GM21515 (cell line): ENCODE results near the gene RSPH1.

Experiments
- ATAC-seq: cut with Tn5 transposase; IDR thresholded peaks from one replicate; pipeline ENCODE4 v1.9.1; 2021; ENCODE audit not compliant: unreplicated experiment

RSPH1 gene

GRCh38 chr21:42496120-42496838 lies at the start of gene RSPH1:
RSPH1 (minus strand) TSS chr21:42496224; CDS start chr21:42496186, 38 bp downstream.
- ATAC-seq: peak; percentile 96

DNA sequence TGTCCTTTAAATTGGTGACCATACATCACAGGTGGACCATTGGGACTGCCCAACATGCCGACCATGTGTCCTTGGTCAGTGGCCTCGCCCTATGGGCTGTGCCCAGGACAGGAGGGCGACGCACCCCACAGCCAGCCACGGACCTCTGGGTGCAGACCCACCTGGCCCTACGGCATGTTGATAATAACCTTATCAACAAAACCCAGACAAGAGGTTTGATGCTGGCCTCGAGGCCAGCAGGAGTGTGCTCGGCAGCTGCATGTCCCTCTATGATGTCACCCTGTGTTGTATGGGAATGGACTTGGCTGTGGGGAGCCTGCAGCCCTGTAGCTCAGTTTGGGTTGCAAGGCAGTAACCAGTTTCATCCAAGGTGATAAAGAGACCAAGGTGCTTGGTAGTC lies 49.7 kb upstream of the RSPH1 start:
- ATAC-seq: no peak

DNA sequence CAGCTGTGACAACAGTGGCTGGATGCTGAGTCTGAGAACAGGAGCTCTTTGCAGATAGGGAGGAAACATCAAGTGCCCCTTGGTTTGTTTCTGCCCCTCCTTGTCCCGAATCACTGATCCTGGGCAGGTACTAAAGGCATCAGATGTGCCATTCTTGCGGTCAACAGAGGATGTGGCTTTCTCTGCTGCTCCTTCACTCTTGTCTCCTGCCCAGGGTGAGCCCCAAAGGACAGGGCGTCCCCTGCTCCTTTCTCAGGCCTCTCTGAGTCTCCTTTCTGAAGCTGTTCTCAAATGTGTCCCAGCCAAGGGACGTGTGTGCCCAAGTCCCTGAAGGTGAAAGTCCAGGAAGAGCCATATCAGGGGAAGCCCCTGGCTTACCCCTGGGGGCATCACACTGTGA lies 49.3 kb upstream of the RSPH1 start:
- no peak for ATAC-seq

- ATAC-seq: no peak
These were observed 48.5 kb upstream of the RSPH1 start for GRCh38 chr21:42544544-42544943.

- no peak for ATAC-seq
These were observed 47.3 kb upstream of the RSPH1 start for GRCh38 chr21:42543106-42543847.

GRCh38 chr21:42542596-42542995 lies 46.6 kb upstream of the RSPH1 start:
- no peak for ATAC-seq

GRCh38 chr21:42542196-42542595 lies 46.2 kb upstream of the RSPH1 start:
- ATAC-seq: no peak

GRCh38 chr21:42541618-42542017 lies 45.6 kb upstream of the RSPH1 start:
- ATAC-seq: no peak

GRCh38 chr21:42541174-42541573 lies 45.1 kb upstream of the RSPH1 start:
- no peak for ATAC-seq

- ATAC-seq: no peak
These were observed 44.4 kb upstream of the RSPH1 start for GRCh38 chr21:42540396-42540795.

GRCh38 chr21:42539931-42540343 lies 43.9 kb upstream of the RSPH1 start:
- no peak for ATAC-seq

DNA sequence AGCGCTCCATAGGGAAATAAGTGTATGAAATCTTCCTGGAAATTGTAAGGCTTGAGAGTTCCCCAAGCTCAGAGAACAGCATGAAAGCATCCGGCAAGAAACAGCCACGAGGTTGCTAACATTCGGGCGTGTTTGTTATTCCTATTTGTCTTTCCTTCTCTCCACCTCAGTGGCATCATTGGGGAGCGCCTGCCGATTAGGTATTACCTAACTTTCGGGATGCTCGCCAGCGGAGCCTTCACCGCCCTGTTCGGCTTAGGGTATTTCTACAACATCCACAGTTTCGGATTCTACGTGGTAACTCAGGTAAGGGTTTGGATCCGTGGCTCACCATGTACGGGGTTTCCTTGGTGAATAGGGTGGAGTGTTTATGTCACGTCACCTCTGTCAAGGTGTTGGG lies 43.3 kb upstream of the RSPH1 start:
- ATAC-seq: no peak

DNA sequence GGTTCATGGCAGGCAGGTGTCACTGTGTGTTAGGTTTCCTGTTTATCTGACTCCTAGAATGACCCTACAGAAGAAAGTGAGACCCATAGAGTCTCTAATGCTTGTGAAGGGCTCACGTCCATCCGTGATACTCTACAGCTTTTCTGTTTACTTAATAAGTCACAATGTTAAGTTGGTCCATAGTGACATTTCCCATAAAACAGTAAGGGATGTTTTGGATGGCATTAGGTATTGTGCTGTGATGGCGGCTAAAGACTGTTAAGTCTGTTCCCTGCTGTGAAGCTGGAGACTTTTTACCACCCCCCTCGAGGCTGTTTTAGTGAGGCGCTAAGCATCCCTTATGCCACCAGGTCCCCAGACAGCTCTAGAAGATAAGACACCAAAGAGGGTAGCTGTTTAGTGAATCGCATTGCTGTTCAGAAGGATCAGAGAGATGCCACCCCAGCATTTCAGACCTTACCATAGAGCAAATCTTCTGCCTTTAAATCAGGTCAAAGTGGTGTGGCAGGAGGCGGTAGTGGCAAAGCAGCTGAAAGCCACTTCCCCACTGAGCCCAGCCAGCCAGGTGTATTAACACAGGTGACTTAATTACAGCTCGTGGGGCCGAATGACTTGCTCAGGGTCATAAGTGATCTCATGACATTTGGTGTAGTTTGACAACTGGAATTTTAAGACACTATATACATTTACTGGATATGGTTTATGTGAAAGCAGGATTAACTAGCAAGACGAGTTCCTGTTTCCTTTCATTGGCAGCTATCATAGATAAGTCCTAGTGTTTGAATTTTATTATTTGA lies 42.7 kb upstream of the RSPH1 start:
- ATAC-seq: no peak

DNA sequence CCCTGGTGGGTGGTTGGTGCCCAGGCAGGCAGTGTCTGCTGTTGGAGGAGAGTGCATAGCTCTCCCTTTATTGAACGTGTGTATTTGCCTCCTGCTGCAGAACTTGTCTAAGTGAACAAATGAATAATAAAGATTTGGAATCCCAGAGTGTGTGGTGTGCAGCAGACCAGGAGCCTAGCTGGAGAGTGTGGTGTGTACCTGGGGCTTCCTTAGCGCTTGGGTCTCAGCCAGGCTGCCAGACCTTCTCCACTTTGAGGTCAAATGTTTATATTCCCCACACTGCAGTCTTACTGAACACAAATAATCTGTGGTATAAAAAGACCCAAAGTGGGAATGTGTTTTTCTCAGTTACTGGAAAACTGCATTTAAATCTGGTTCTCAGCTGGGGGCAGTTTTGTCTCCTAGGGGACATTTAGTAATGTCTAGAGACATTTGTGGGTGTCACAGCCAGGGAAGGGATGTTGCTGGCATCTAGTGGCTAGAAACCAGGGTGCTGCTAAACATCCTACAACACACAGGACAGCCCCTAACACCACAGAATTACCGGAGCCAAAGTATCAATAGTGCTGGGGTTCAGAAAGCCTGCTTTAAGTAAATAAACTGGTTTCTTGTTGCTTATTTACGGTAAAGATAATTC lies 41.2 kb upstream of the RSPH1 start:
- no peak for ATAC-seq

GRCh38 chr21:42536601-42537000 lies 40.6 kb upstream of the RSPH1 start:
- ATAC-seq: no peak

DNA sequence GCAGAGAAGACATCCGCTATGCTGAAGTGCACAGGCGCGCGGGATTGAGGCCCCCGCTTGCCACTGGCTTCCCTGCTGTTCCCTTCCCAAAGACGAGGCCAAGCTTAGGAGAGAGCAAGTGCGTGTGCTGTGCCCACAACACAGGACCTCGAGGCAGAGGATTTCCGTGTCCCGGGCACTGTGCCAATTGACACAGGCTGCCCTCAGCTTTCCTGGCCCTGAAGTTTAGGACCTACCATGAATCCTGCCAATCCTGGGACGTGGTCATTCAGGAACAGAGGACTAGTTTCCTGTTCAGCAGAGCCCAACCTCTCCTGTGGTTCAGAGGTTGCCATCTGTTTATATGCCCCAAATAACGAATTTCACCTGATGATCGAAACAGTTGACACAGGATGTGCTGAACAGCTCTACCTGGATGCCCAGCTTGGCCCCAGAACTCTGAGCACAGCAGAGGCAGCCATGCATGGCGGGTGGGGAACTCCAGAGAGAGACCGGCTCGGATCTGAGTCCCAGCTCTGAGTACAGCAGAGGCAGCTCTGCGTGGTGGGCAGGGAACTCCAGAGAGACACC lies 39.7 kb upstream of the RSPH1 start:
- no peak for ATAC-seq

DNA sequence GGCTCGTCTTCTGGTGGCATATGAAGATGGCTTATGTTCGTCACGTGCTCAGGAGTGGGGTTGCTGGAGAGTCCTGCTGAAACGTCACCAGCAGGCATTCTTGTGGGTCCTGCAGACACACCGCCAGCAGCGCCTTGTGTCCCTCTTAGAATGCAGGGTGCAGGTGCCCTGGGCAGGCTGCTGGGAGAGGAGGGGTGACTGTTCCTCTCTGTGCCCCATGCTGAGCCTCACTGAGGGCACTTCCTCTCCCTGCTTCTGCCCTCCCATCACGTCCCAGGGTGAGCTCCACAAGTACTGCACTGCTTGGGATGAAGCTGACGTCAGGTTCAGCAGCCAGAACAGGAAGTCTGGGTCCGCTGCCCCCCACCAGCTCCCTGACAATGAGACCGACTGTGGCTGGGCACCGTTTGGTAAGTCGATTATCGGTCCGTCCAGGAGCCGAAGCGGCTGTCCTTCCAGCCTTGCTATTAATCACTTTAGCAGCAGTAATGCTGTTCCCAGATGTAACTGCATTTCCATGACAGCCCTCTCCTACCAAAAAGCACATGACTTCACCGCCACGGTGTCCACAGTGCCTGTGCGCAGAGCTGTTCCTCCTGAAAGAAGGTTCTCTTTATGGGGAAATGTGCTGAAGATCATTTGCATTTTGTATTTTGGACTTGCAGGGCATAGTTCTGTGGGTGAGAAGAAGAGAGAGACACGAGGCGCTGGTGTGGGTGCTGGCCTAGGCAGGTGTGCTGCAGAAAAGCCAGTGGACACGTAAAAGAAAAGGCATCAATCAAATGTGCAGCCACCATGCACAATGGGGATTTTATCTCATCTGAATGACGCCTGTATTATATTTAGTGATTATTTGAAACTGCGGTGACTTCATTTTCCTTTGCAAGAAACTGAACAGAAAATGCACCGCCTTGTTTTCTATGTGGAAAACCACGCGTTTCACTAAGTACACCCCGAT lies 38.7 kb upstream of the RSPH1 start:
- ATAC-seq: no peak

DNA sequence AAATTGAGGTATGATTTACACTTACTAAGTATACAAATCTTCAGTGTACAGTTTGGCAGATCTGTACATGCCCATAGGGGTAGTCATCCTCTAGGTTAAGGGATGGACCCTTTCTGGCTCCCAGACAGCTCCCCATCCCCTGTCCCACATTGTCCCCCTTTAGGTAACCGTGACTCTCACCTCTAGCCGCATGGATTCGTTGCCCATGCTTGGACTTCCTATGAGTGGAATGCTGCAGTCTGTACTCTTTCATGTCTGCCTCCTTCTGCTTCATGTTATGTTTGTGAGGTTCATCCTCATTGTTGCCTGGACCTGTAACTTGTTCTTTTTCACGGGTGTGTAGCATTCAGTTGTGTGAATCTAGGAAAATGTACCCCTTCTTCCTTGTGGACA lies 37.9 kb upstream of the RSPH1 start:
- ATAC-seq: no peak

DNA sequence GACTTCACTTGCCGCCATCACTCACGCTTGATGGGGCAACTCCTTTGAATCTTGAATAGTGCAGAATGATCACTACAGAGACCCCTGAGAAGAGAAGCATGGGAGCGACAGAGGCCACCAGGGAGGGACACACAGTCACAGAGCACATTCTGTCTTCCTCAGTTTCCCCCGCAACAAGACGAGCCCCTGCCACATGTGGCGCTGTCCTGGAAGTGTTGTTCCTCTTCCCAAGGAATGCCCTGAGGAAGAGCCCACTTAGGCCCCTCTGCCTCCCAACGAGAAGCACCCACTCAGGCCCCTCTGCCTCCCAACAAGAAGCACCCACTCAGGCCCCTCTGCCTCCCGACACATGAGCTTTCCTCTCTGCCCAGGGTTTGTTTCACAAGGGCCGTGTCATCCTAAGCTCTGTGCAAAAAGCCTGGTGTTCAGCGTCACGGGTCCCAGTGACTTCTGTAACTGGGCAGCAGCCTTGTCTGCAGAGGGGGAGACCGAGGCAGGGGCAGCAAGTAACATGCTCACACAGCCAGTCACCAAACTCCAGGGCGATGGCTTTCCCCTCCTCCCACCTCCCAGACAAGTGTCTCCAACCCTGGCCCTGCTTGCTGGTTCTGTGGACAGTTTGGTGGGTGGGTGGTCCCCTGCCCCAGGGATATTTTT lies 37.4 kb upstream of the RSPH1 start:
- no peak for ATAC-seq
